Right atrium auricular region (tissue), 2 donors: ENCODE measurements around the gene LITAFD. TPM values are rescaled to one million over a fixed set of nuclear protein-coding genes. Genes with fewer than 3 reads are reported as not detected.
A peak's percentile ranks its signal among the peaks of the same experiment; 100 is the strongest.

ENCODE experiments used
- DNase-seq: peaks from one replicate; pipeline ENCODE4 v3.0.0-alpha.2; 2019; ENCODE audit warnings: low spot score
- H3K27ac ChIP-seq, 2 donors: fragments of 200-600 bp; sonication (generic); 1 replicate in 1 of 2; 2 replicates in 1 of 2; pipeline ENCODE4 v1.5.1; 2016 to 2019
- H3K27me3 ChIP-seq, 2 donors: fragments of 200-600 bp; sonication (generic); one replicate each; pipeline versions ENCODE4 v1.5.1 to v1.6.0; 2017 to 2019
- H3K36me3 ChIP-seq: fragments of 200-600 bp; sonication (generic); one replicate; pipeline ENCODE4 v1.5.1; 2016
- H3K4me1 ChIP-seq, 2 donors: fragments of 200-600 bp; sonication (generic); one replicate each; pipeline versions ENCODE4 v1.5.1 to v1.6.0; 2017 to 2019
- H3K4me3 ChIP-seq, 2 donors: fragments of 200-600 bp; sonication (generic); 1 replicate in 1 of 2; 2 replicates in 1 of 2; pipeline ENCODE4 v1.5.1; 2017 to 2019; ENCODE audit warnings: mild to moderate bottlenecking in 1 of 2, moderate library complexity in 1 of 2
- H3K9me3 ChIP-seq, 2 donors: fragments of 200-600 bp; sonication (generic); one replicate each; pipeline ENCODE4 v1.5.1; 2019
- CTCF ChIP-seq, 2 donors: fragments of 200-600 bp; sonication (generic); IDR thresholded peaks; one replicate each; pipeline ENCODE4 v1.5.1; 2019; ENCODE audit warnings: antibody characterized with exemption in 2 of 2
- total RNA-seq, 2 donors: library from RNA; depleted of rRNA; stranded (reverse); fragments of >200 nt; gene quantifications; one replicate each; pipeline ENCODE4 v1.1.0, GENCODE V29; 2016

The LITAFD gene
- total RNA-seq, 2 donors from 2014 or later, result not detected

GRCh38 chr16:8847145-8847544 lies 35.0 kb upstream of the LITAFD start:
- DNase-seq, result no peak
- Histone ChIP-seq H3K27ac (no peak overlapping the region), H3K4me1 (peaks cover 0 to 12% of the 10 kb centered on the region in 2 donors), H3K4me3 (no peak overlapping the region), H3K36me3 (peaks cover 38% of the 10 kb centered on the region), H3K27me3 (no peaks in the 10 kb centered on the region), H3K9me3 (no peaks in the 10 kb centered on the region)
- TF ChIP-seq CTCF (IDR thresholded peaks at IDR 0.05), result no peak

- Histone ChIP-seq H3K27me3 (no peaks in the 10 kb centered on the region), H3K27ac (no peak overlapping the region), H3K36me3 (peaks cover 38% of the 10 kb centered on the region), H3K9me3 (no peaks in the 10 kb centered on the region), H3K4me3 (no peak overlapping the region), H3K4me1 (peaks cover 0 to 12% of the 10 kb centered on the region in 2 donors)
- no peak for TF ChIP-seq CTCF (IDR thresholded peaks at IDR 0.05)
- DNase-seq, result no peak
These were observed 34.5 kb upstream of the LITAFD start for GRCh38 chr16:8847623-8848022.

GRCh38 chr16:8848231-8848938 lies 33.8 kb upstream of the LITAFD start:
- no peak for TF ChIP-seq CTCF (IDR thresholded peaks at IDR 0.05)
- Histone ChIP-seq H3K27ac (no peak overlapping the region), H3K27me3 (no peaks in the 10 kb centered on the region), H3K4me1 (peaks cover 0 to 12% of the 10 kb centered on the region in 2 donors), H3K9me3 (no peaks in the 10 kb centered on the region), H3K4me3 (no peak overlapping the region), H3K36me3 (peaks cover 38% of the 10 kb centered on the region)
- DNase-seq, result no peak

- Histone ChIP-seq H3K36me3 (peaks cover 38% of the 10 kb centered on the region), H3K27ac (no peak overlapping the region), H3K9me3 (no peaks in the 10 kb centered on the region), H3K27me3 (no peaks in the 10 kb centered on the region), H3K4me3 (no peak overlapping the region), H3K4me1 (peaks cover 0 to 12% of the 10 kb centered on the region in 2 donors)
- no peak for TF ChIP-seq CTCF (IDR thresholded peaks at IDR 0.05)
- DNase-seq, result no peak
These were observed 33.2 kb upstream of the LITAFD start for GRCh38 chr16:8848939-8849391.

- DNase-seq, result no peak
- H3K4me3 ChIP-seq, result no peak overlapping the region
These were observed 32.6 kb upstream of the LITAFD start for GRCh38 chr16:8849411-8850011.

More at GRCh38 chr16:8849411-8850011, 32.6 kb upstream of the LITAFD start:
- Histone ChIP-seq H3K4me1 (peaks cover 0 to 12% of the 10 kb centered on the region in 2 donors), H3K9me3 (no peaks in the 10 kb centered on the region), H3K27me3 (no peaks in the 10 kb centered on the region), H3K27ac (peak overlapping the region in 1 of 2 donors; percentile 34), H3K36me3 (peaks cover 42% of the 10 kb centered on the region)
- TF ChIP-seq CTCF (IDR thresholded peaks at IDR 0.05), result no peak
